Measurements from ENCODE around the gene GRB14. TPM values are rescaled to one million over a fixed set of nuclear protein-coding genes. Genes with fewer than 3 reads are reported as not detected.
A peak's percentile ranks its signal among the peaks of the same experiment; 100 is the strongest.

Gene GRB14
- total RNA-seq, 1 donor from 2014 or later, result not detected

- Mint-ChIP-seq H3K9me3 (no peaks in the 10 kb centered on the region), H3K4me3 (no peak overlapping the region), H3K27ac (no peak overlapping the region), H3K4me1 (peaks cover 6% of the 10 kb centered on the region), H3K27me3 (peaks cover 25% of the 10 kb centered on the region), H3K36me3 (ENCODE audit: low read depth) (peaks cover 1% of the 10 kb centered on the region)
- ATAC-seq (ENCODE audit: low read depth), result no peak
- no peak for TF ChIP-seq CTCF (IDR thresholded peaks at IDR 0.05)
- intact Hi-C loops (cut with micrococcal nuclease), result no loop called here
- POLR2A ChIA-PET, result no interaction called here
- no peak for DNase-seq
- CTCF ChIA-PET, result no interaction called here
Observed at GRCh38 chr2:164625378-164625971, 4.2 kb upstream of the GRB14 start.

- Mint-ChIP-seq H3K27me3 (peaks cover 28% of the 10 kb centered on the region), H3K27ac (no peak overlapping the region), H3K36me3 (ENCODE audit: low read depth) (no peaks in the 10 kb centered on the region), H3K4me1 (peaks cover 6% of the 10 kb centered on the region), H3K9me3 (no peaks in the 10 kb centered on the region), H3K4me3 (no peak overlapping the region)
- ATAC-seq (ENCODE audit: low read depth), result no peak
- no peak for TF ChIP-seq CTCF (IDR thresholded peaks at IDR 0.05)
- no peak for DNase-seq
- intact Hi-C loops (cut with micrococcal nuclease), result no loop called here
- ChIA-PET CTCF (no interaction called here), POLR2A (no interaction called here)
Observed at GRCh38 chr2:164624316-164624715, 3.0 kb upstream of the GRB14 start.

- H3K4me3 Mint-ChIP-seq, result peak overlapping the region; percentile 78
- POLR2A ChIA-PET, result no interaction called here
Observed at GRCh38 chr2:164622338-164623106, 1.2 kb upstream of the GRB14 start.

GRCh38 chr2:164621764-164622105 lies 453 bp upstream of the GRB14 start:
- Mint-ChIP-seq H3K27ac (no peak overlapping the region), H3K36me3 (ENCODE audit: low read depth) (no peaks in the 10 kb centered on the region), H3K4me3 (peak overlapping the region; percentile 78), H3K9me3 (no peaks in the 10 kb centered on the region), H3K4me1 (peaks cover 6% of the 10 kb centered on the region), H3K27me3 (peaks cover 41% of the 10 kb centered on the region)
- intact Hi-C loops (cut with micrococcal nuclease), result no loop called here
- ATAC-seq (ENCODE audit: low read depth), result no peak
- POLR2A ChIA-PET, result no interaction called here
- CTCF ChIA-PET, result no interaction called here
- no peak for DNase-seq
- TF ChIP-seq CTCF (IDR thresholded peaks at IDR 0.05), result no peak

More at GRCh38 chr2:164622338-164623106, 1.2 kb upstream of the GRB14 start:
- no peak for ATAC-seq (ENCODE audit: low read depth)
- Mint-ChIP-seq H3K27me3 (peaks cover 39% of the 10 kb centered on the region), H3K36me3 (ENCODE audit: low read depth) (no peaks in the 10 kb centered on the region), H3K27ac (no peak overlapping the region), H3K4me1 (peaks cover 6% of the 10 kb centered on the region), H3K9me3 (no peaks in the 10 kb centered on the region)
- TF ChIP-seq CTCF (IDR thresholded peaks at IDR 0.05), result no peak
- DNase-seq, result no peak
- intact Hi-C loops (cut with micrococcal nuclease), result no loop called here
- CTCF ChIA-PET, result no interaction called here

- ChIA-PET CTCF (no interaction called here), POLR2A (no interaction called here)
- intact Hi-C loops (cut with micrococcal nuclease), result no loop called here
- no peak for ATAC-seq (ENCODE audit: low read depth)
- TF ChIP-seq CTCF (IDR thresholded peaks at IDR 0.05), result no peak
- peak overlapping the region; percentile 56 for H3K4me3 Mint-ChIP-seq
- peaks cover 38% of the 10 kb centered on the region for H3K27me3 Mint-ChIP-seq
- H3K36me3 Mint-ChIP-seq (ENCODE audit: low read depth), result no peaks in the 10 kb centered on the region
- DNase-seq, result no peak
- H3K9me3 Mint-ChIP-seq, result no peaks in the 10 kb centered on the region
- H3K4me1 Mint-ChIP-seq, result peaks cover 6% of the 10 kb centered on the region
- no peak overlapping the region for H3K27ac Mint-ChIP-seq
Observed at GRCh38 chr2:164620457-164620856, 825 bp downstream of the GRB14 start.
